GM12874 (cell line): ENCODE results near the gene DNAJC13.

Source experiments
- CTCF ChIP-seq: IDR thresholded peaks from 2 replicates; pipeline ENCODE4 v1.5.1; 2011; ENCODE audit warnings: low read depth, mild to moderate bottlenecking, control low read depth, low read length, moderate library complexity; ENCODE audit not compliant: insufficient read depth

Gene DNAJC13

GRCh38 chr3:132499071-132499470 is 81.8 kb downstream of the DNAJC13 start:
- no peak for TF ChIP-seq CTCF

- TF ChIP-seq CTCF, result no peak
These were observed 86.3 kb downstream of the DNAJC13 start for GRCh38 chr3:132503559-132503958.

- no peak for TF ChIP-seq CTCF
These were observed 87.2 kb downstream of the DNAJC13 start for GRCh38 chr3:132504375-132504933.

- TF ChIP-seq CTCF, result no peak
These were observed 90.4 kb downstream of the DNAJC13 start for GRCh38 chr3:132507657-132508056.

- TF ChIP-seq CTCF, result no peak
These were observed 91.8 kb downstream of the DNAJC13 start for GRCh38 chr3:132509096-132509495.

- TF ChIP-seq CTCF, result no peak
These were observed 92.2 kb downstream of the DNAJC13 start for GRCh38 chr3:132509506-132509905.

- TF ChIP-seq CTCF, result no peak
These were observed 95.8 kb downstream of the DNAJC13 start for GRCh38 chr3:132513057-132513456.
